Caco-2 (cell line): ENCODE data around the gene BACH2. TPM values are rescaled to one million over a fixed set of nuclear protein-coding genes. Genes with fewer than 3 reads are reported as not detected.

Experiments used
- BruUV-seq: library from RNA; stranded (reverse); fragments of 400-500 nt; replicated peaks from 2 replicates; lab custom pipeline; 2021; lab: Mats Ljungman, UMichigan
- CTCF ChIA-PET: fragments of 300-600 bp; sonication (Branson Sonifier 250); formaldehyde crosslinking; loops from one replicate; lab custom pipeline; 2022; ENCODE audit warnings: antibody characterized with exemption; lab: Charles Lee
- POLR2A ChIA-PET: fragments of 300-600 bp; sonication (Branson Sonifier 250); formaldehyde crosslinking; loops from one replicate; lab custom pipeline; 2022; ENCODE audit warnings: antibody characterized with exemption; lab: Charles Lee
- DNase-seq, 2 experiments: peaks; one replicate each; pipeline versions ENCODE4 v3.0.0 to v3.0.0-alpha.2; 2020 to 2022
- H3K27me3 ChIP-seq: replicated peaks from 2 replicates; pipeline ENCODE4 v1.6.0; 2011; ENCODE audit warnings: low read length; ENCODE audit not compliant: control insufficient read depth, insufficient read depth
- H3K36me3 ChIP-seq: 2 replicates; pipeline ENCODE4 v1.5.1; 2011; ENCODE audit warnings: low read length; ENCODE audit not compliant: control insufficient read depth, insufficient read depth
- H3K4me1 ChIP-seq: fragments of 250-450 bp; sonication (Bioruptor Pico); 2 replicates; pipeline ENCODE4 v1.5.1; 2020; ENCODE audit warnings: mild to moderate bottlenecking
- H3K4me3 ChIP-seq: 2 replicates; pipeline ENCODE4 v1.5.1; 2011; ENCODE audit warnings: low read depth, mild to moderate bottlenecking, control low read depth, low read length
- H3K9me3 ChIP-seq: fragments of 250-450 bp; sonication (Bioruptor Pico); 2 replicates; pipeline ENCODE4 v1.5.1; 2020; ENCODE audit warnings: mild to moderate bottlenecking, moderate library complexity
- H3K27ac Mint-ChIP-seq: one replicate; pipeline ENCODE4 v1.8.0; 2022; ENCODE audit warnings: mixed read lengths; ENCODE audit not compliant: unreplicated experiment
- H3K27me3 Mint-ChIP-seq: one replicate; pipeline ENCODE4 v1.8.0; 2022; ENCODE audit warnings: mixed read lengths; ENCODE audit not compliant: insufficient read depth, unreplicated experiment
- H3K36me3 Mint-ChIP-seq: one replicate; pipeline ENCODE4 v1.8.0; 2022; ENCODE audit warnings: mild to moderate bottlenecking, mixed read lengths; ENCODE audit not compliant: insufficient read depth, unreplicated experiment
- H3K4me1 Mint-ChIP-seq: one replicate; pipeline ENCODE4 v1.8.0; 2022; ENCODE audit warnings: low read depth, mixed read lengths; ENCODE audit not compliant: unreplicated experiment
- H3K4me3 Mint-ChIP-seq: one replicate; pipeline ENCODE4 v1.8.0; 2022; ENCODE audit warnings: mild to moderate bottlenecking, moderate library complexity, mixed read lengths; ENCODE audit not compliant: unreplicated experiment
- H3K9me3 Mint-ChIP-seq: one replicate; pipeline ENCODE4 v1.8.0; 2022; ENCODE audit warnings: mixed read lengths; ENCODE audit not compliant: unreplicated experiment
- CTCF ChIP-seq, 2 experiments: fragments of 200-600 bp in 1 of 2; IDR thresholded peaks; 1 replicate in 1 of 2; 2 replicates in 1 of 2; pipeline versions ENCODE4 v1.5.1 to v1.8.0; 2011 to 2022; ENCODE audit warnings: antibody characterized with exemption in 1 of 2, control low read depth in 1 of 2, inconsistent platforms in 1 of 2, low read depth in 1 of 2, low read length in 1 of 2, mild to moderate bottlenecking in 1 of 2, moderate library complexity in 1 of 2; ENCODE audit not compliant: insufficient read depth in 1 of 2, severe bottlenecking in 1 of 2, unreplicated experiment in 1 of 2
- intact Hi-C: fragments of 100-400 bp; cut with micrococcal nuclease; formaldehyde crosslinking; loops from one replicate; pipeline ENCODE4 v1.10.0; 2022; ENCODE audit not compliant: unreplicated experiment
- total RNA-seq: library from RNA; stranded (reverse); gene quantifications from 2 replicates; pipeline ENCODE4 v1.2.3, GENCODE V29; 2022

Gene BACH2
- total RNA-seq, 1 experiment from 2014 or later = 0.43 TPM

- Mint-ChIP-seq H3K9me3 (peaks cover 18% of the 10 kb centered on the region), H3K36me3 (no peaks in the 10 kb centered on the region), H3K4me3 (no peak overlapping the region), H3K27me3 (peaks cover 6% of the 10 kb centered on the region), H3K4me1 (no peaks in the 10 kb centered on the region), H3K27ac (no peak overlapping the region)
- H3K36me3 ChIP-seq = no peaks in the 10 kb centered on the region
- TF ChIP-seq CTCF (IDR thresholded peaks at IDR 0.05; ENCODE audit: insufficient read depth in 1 of 2, low read depth in 1 of 2, low read length in 1 of 2, severe bottlenecking in 1 of 2, unreplicated experiment in 1 of 2) = no peak
- no peak overlapping the region for H3K4me3 ChIP-seq
- no peaks in the 10 kb centered on the region for H3K27me3 ChIP-seq
- POLR2A ChIA-PET = no interaction called here
- BruUV-seq = no TSS peak
- H3K9me3 ChIP-seq = no peaks in the 10 kb centered on the region
- no peaks in the 10 kb centered on the region for H3K4me1 ChIP-seq
- CTCF ChIA-PET = no interaction called here
- intact Hi-C loops = no loop called here
- DNase-seq = no peak
These were observed 243.0 kb downstream of the BACH2 start for GRCh38 chr6:90053614-90054013.

- ChIA-PET CTCF (no interaction called here), POLR2A (no interaction called here)
- H3K4me1 Mint-ChIP-seq = no peaks in the 10 kb centered on the region
- no peaks in the 10 kb centered on the region for H3K9me3 ChIP-seq
- intact Hi-C loops = no loop called here
- no peaks in the 10 kb centered on the region for H3K9me3 Mint-ChIP-seq
- no peaks in the 10 kb centered on the region for H3K36me3 ChIP-seq
- H3K4me1 ChIP-seq = no peaks in the 10 kb centered on the region
- H3K27me3 ChIP-seq = no peaks in the 10 kb centered on the region
- no TSS peak for BruUV-seq
- H3K4me3 Mint-ChIP-seq = no peak overlapping the region
- no peak for DNase-seq
- no peaks in the 10 kb centered on the region for H3K27me3 Mint-ChIP-seq
- no peaks in the 10 kb centered on the region for H3K36me3 Mint-ChIP-seq
- H3K27ac Mint-ChIP-seq = no peak overlapping the region
- no peak for TF ChIP-seq CTCF (IDR thresholded peaks at IDR 0.05; ENCODE audit: insufficient read depth in 1 of 2, low read depth in 1 of 2, low read length in 1 of 2, severe bottlenecking in 1 of 2, unreplicated experiment in 1 of 2)
- H3K4me3 ChIP-seq = no peak overlapping the region
These were observed 247.3 kb downstream of the BACH2 start for GRCh38 chr6:90049295-90049694.

- H3K4me3 Mint-ChIP-seq = no peak overlapping the region
- Histone ChIP-seq H3K27me3 (no peaks in the 10 kb centered on the region), H3K4me3 (no peak overlapping the region), H3K4me1 (no peaks in the 10 kb centered on the region), H3K36me3 (no peaks in the 10 kb centered on the region), H3K9me3 (no peaks in the 10 kb centered on the region)
- intact Hi-C loops = no loop called here
- no peak for DNase-seq
- no peaks in the 10 kb centered on the region for H3K9me3 Mint-ChIP-seq
- CTCF ChIA-PET = no interaction called here
- H3K27ac Mint-ChIP-seq = no peak overlapping the region
- BruUV-seq = no TSS peak
- TF ChIP-seq CTCF (IDR thresholded peaks at IDR 0.05; ENCODE audit: insufficient read depth in 1 of 2, low read depth in 1 of 2, low read length in 1 of 2, severe bottlenecking in 1 of 2, unreplicated experiment in 1 of 2) = no peak
- H3K4me1 Mint-ChIP-seq = no peaks in the 10 kb centered on the region
- POLR2A ChIA-PET = no interaction called here
- H3K27me3 Mint-ChIP-seq = no peaks in the 10 kb centered on the region
- H3K36me3 Mint-ChIP-seq = no peaks in the 10 kb centered on the region
These were observed 248.3 kb downstream of the BACH2 start for GRCh38 chr6:90048206-90048967.
